H1 (cell line): ENCODE measurements around the gene RASGEF1C. TPM values are rescaled to one million over a fixed set of nuclear protein-coding genes. Genes with fewer than 3 reads are reported as not detected.

Experiments used
- CTCF ChIA-PET: fragments of 300-600 bp; sonication (Branson Sonifier 250); formaldehyde crosslinking; loops from one replicate; lab custom pipeline; 2021; ENCODE audit not compliant: partially characterized antibody; lab: Charles Lee
- POLR2A ChIA-PET: fragments of 300-600 bp; sonication (Branson Sonifier 250); formaldehyde crosslinking; loops from one replicate; lab custom pipeline; 2021; ENCODE audit warnings: inconsistent platforms; ENCODE audit not compliant: partially characterized antibody; lab: Charles Lee
- DNase-seq, 2 experiments: peaks; one replicate each; pipeline versions ENCODE4 v3.0.0 to v3.0.0-alpha.2; 2010 to 2022; ENCODE audit warnings: low spot score in 2 of 2, low read depth in 1 of 2, mixed read lengths in 1 of 2
- FAIRE-seq: peaks from 2 replicates; lab custom pipeline; 2011; peaks lifted over from hg19 to GRCh38; lab: Jason Lieb, UNC
- H2AFZ ChIP-seq: 2 replicates; pipeline ENCODE4 v1.8.1; 2012; ENCODE audit warnings: low read length, inconsistent platforms
- H2AK5ac ChIP-seq: 2 replicates; pipeline ENCODE4 v1.6.1; 2013; ENCODE audit warnings: low read depth, low read length
- H2BK120ac ChIP-seq: replicated peaks from 2 replicates; pipeline ENCODE3; 2013; ENCODE audit warnings: low read depth, low read length, inconsistent platforms
- H2BK12ac ChIP-seq: 2 replicates; pipeline ENCODE4 v1.6.1; 2013; ENCODE audit warnings: low read depth, low read length
- H2BK15ac ChIP-seq: 2 replicates; pipeline ENCODE4 v1.6.1; 2013; ENCODE audit warnings: low read length
- H2BK20ac ChIP-seq: 2 replicates; pipeline ENCODE4 v1.6.1; 2013; ENCODE audit warnings: low read length
- H2BK5ac ChIP-seq: 2 replicates; pipeline ENCODE4 v1.6.1; 2013; ENCODE audit warnings: low read depth, low read length
- H3K14ac ChIP-seq: 2 replicates; pipeline ENCODE4 v1.6.1; 2013; ENCODE audit warnings: inconsistent platforms; ENCODE audit not compliant: insufficient read length
- H3K18ac ChIP-seq: 2 replicates; pipeline ENCODE4 v1.6.1; 2013; ENCODE audit warnings: low read length; ENCODE audit errors: extremely low read depth
- H3K23ac ChIP-seq: 2 replicates; pipeline ENCODE4 v1.6.1; 2013; ENCODE audit warnings: inconsistent platforms; ENCODE audit not compliant: insufficient read length
- H3K23me2 ChIP-seq: 2 replicates; pipeline ENCODE4 v1.6.1; 2013; ENCODE audit warnings: low read depth, low read length
- H3K27ac ChIP-seq: 2 replicates; pipeline ENCODE4 v1.6.1; 2011; ENCODE audit warnings: low read depth, low read length, inconsistent platforms
- H3K27me3 ChIP-seq, 4 experiments: replicated peaks in 1 of 4; 1 replicate in 1 of 4; 2 replicates in 3 of 4; pipeline versions ENCODE4 v1.6.1 to v1.8.1; 2011 to 2013; ENCODE audit warnings: low read length in 3 of 4, mild to moderate bottlenecking in 3 of 4, inconsistent platforms in 2 of 4, mixed read lengths in 2 of 4, moderate library complexity in 1 of 4; ENCODE audit not compliant: control insufficient read depth in 3 of 4, insufficient read depth in 3 of 4; ENCODE audit errors: extremely low read depth in 1 of 4
- H3K36me3 ChIP-seq, 4 experiments: 2 replicates each; pipeline versions ENCODE4 v1.6.1 to v1.8.1; 2011 to 2013; ENCODE audit warnings: mild to moderate bottlenecking in 4 of 4, low read length in 3 of 4, moderate library complexity in 2 of 4, control low read depth in 1 of 4, inconsistent platforms in 1 of 4; ENCODE audit not compliant: insufficient read depth in 4 of 4, control insufficient read depth in 2 of 4
- H3K4ac ChIP-seq: replicated peaks from 2 replicates; pipeline ENCODE3; 2013; ENCODE audit warnings: low read length, low read depth, mixed read lengths, inconsistent platforms; ENCODE audit not compliant: insufficient read length
- H3K4me1 ChIP-seq, 4 experiments: replicated peaks in 1 of 4; 1 replicate in 1 of 4; 2 replicates in 3 of 4; pipeline versions ENCODE4 v1.6.1 to v1.8.1; 2011 to 2013; ENCODE audit warnings: low read length in 3 of 4, inconsistent platforms in 2 of 4, mixed read lengths in 1 of 4; ENCODE audit not compliant: insufficient read depth in 4 of 4, control insufficient read depth in 3 of 4
- H3K4me2 ChIP-seq, 2 experiments: 2 replicates each; pipeline versions ENCODE4 v1.6.1 to v1.8.1; 2011 to 2013; ENCODE audit warnings: low read depth in 2 of 2, low read length in 2 of 2, control low read depth in 1 of 2, inconsistent platforms in 1 of 2, mild to moderate bottlenecking in 1 of 2; ENCODE audit not compliant: insufficient read depth in 1 of 2
- H3K4me3 ChIP-seq, 4 experiments: fragments of 200-600, 300-600 bp in 1 of 4; sonication (generic), shearing (Covaris generic), sonication (Bioruptor Twin) in 1 of 4; 2 replicates each; pipeline versions ENCODE4 v1.5.1 to v1.8.1; 2011 to 2016; ENCODE audit warnings: low read length in 4 of 4, low read depth in 3 of 4, control low read depth in 2 of 4, inconsistent platforms in 2 of 4, mild to moderate bottlenecking in 2 of 4, mixed read lengths in 1 of 4, moderate library complexity in 1 of 4; ENCODE audit not compliant: insufficient read depth in 2 of 4; ENCODE audit errors: extremely low read depth in 1 of 4
- H3K56ac ChIP-seq: replicated peaks from 2 replicates; pipeline ENCODE3; 2013; ENCODE audit warnings: low read depth, mild to moderate bottlenecking, mixed read lengths, low read length, inconsistent platforms; ENCODE audit not compliant: insufficient read length
- H3K79me1 ChIP-seq: 2 replicates; pipeline ENCODE4 v1.6.1; 2013; ENCODE audit warnings: low read depth, low read length, control low read depth
- H3K79me2 ChIP-seq, 2 experiments: 2 replicates each; pipeline versions ENCODE4 v1.6.1 to v1.8.1; 2012 to 2013; ENCODE audit warnings: low read length in 2 of 2, mild to moderate bottlenecking in 2 of 2, inconsistent platforms in 1 of 2; ENCODE audit not compliant: insufficient read depth in 2 of 2, control insufficient read depth in 1 of 2
- H3K9ac ChIP-seq, 4 experiments: replicated peaks in 1 of 4; 1 replicate in 1 of 4; 2 replicates in 3 of 4; pipeline versions ENCODE4 v1.6.1 to v1.8.1; 2011 to 2013; ENCODE audit warnings: low read depth in 3 of 4, low read length in 3 of 4, control low read depth in 2 of 4, mild to moderate bottlenecking in 2 of 4, moderate library complexity in 2 of 4, inconsistent platforms in 1 of 4; ENCODE audit errors: extremely low read depth in 1 of 4
- H3K9me3 ChIP-seq, 2 experiments: 2 replicates each; pipeline versions ENCODE4 v1.6.1 to v1.8.1; 2012 to 2013; ENCODE audit warnings: mild to moderate bottlenecking in 2 of 2, moderate library complexity in 2 of 2, control low read depth in 1 of 2, inconsistent platforms in 1 of 2, low read depth in 1 of 2, low read length in 1 of 2, mixed read lengths in 1 of 2; ENCODE audit not compliant: insufficient read depth in 2 of 2
- H4K20me1 ChIP-seq, 2 experiments: replicated peaks in 1 of 2; 2 replicates each; pipeline versions ENCODE3 to v1.8.1; 2011 to 2013; ENCODE audit warnings: inconsistent platforms in 2 of 2, low read length in 2 of 2, mild to moderate bottlenecking in 1 of 2; ENCODE audit not compliant: insufficient read depth in 2 of 2, control insufficient read depth in 1 of 2
- H4K5ac ChIP-seq: 2 replicates; pipeline ENCODE4 v1.6.1; 2013; ENCODE audit warnings: low read length, low read depth, mixed read lengths, inconsistent platforms; ENCODE audit not compliant: insufficient read length
- H4K8ac ChIP-seq: 2 replicates; pipeline ENCODE4 v1.8.0; 2013; ENCODE audit warnings: mild to moderate bottlenecking, moderate library complexity, low read length, inconsistent platforms; ENCODE audit not compliant: insufficient read depth; ENCODE audit errors: extremely low read depth
- H4K91ac ChIP-seq: replicated peaks from 2 replicates; pipeline ENCODE3; 2013; ENCODE audit warnings: low read length, mixed read lengths, inconsistent platforms; ENCODE audit not compliant: insufficient read length
- BCL11A ChIP-seq, 2 experiments: IDR thresholded peaks; one replicate each; pipeline ENCODE4 v1.6.1; 2011; ENCODE audit warnings: low read depth in 2 of 2, low read length in 2 of 2, mild to moderate bottlenecking in 2 of 2
- CEBPB ChIP-seq: IDR thresholded peaks from 2 replicates; pipeline ENCODE4 v1.6.1; 2012; ENCODE audit warnings: low read depth, low read length
- CHD2 ChIP-seq: IDR thresholded peaks from 2 replicates; pipeline ENCODE4 v1.6.1; 2012; ENCODE audit warnings: low read length, improper control_type of control experiment
- CREB1 ChIP-seq: IDR thresholded peaks from 2 replicates; pipeline ENCODE4 v1.6.1; 2012; ENCODE audit warnings: inconsistent platforms
- RAD21 ChIP-seq, 2 experiments: IDR thresholded peaks in 1 of 2; conservative IDR thresholded peaks in 1 of 2; 2 replicates each; pipeline ENCODE4 v1.6.1; 2011; ENCODE audit warnings: low read depth in 2 of 2, low read length in 2 of 2, improper control_type of control experiment in 1 of 2, inconsistent platforms in 1 of 2, mild to moderate bottlenecking in 1 of 2, moderate library complexity in 1 of 2
- RBBP5 ChIP-seq: IDR thresholded peaks from 2 replicates; pipeline ENCODE4 v1.7.1; 2012; ENCODE audit warnings: low read depth, mild to moderate bottlenecking, inconsistent platforms, low read length, moderate library complexity, borderline replicate concordance
- RXRA ChIP-seq: IDR thresholded peaks from 2 replicates; pipeline ENCODE4 v1.6.1; 2011; ENCODE audit warnings: low read depth, mild to moderate bottlenecking, low read length, moderate library complexity; ENCODE audit not compliant: insufficient read depth
- SIRT6 ChIP-seq: IDR thresholded peaks from one replicate; pipeline ENCODE4 v1.7.1; 2012; ENCODE audit warnings: low read length, inconsistent platforms
- SRF ChIP-seq: IDR thresholded peaks from 2 replicates; pipeline ENCODE4 v1.6.1; 2011; ENCODE audit warnings: mild to moderate bottlenecking, low read depth, low read length, moderate library complexity
- WGBS, 2 experiments: shearing (Covaris generic) in 1 of 2; methylation state at CpG; one replicate each; pipeline versions ENCODE4 v1.1.6 to v1.1.7; 2013 to 2015; ENCODE audit warnings: low lambda C conversion rate in 2 of 2, mixed read lengths in 2 of 2, inconsistent platforms in 1 of 2, low coverage in 1 of 2, missing lambda C conversion rate in 1 of 2; ENCODE audit not compliant: insufficient replicate concordance in 2 of 2, insufficient coverage in 1 of 2, insufficient read length in 1 of 2; ENCODE audit errors: extremely low coverage in 1 of 2, missing lambda C conversion rate in 1 of 2; 5-methylcytosine and 5-hydroxymethylcytosine counted together
- polyA plus RNA-seq, 7 experiments: library from polyadenylated mRNA; depleted of rRNA in 3 of 7; stranded (reverse) in 5 of 7; unstranded in 2 of 7; fragments of >200 nt in 5 of 7; fragments of 200-250 nt in 2 of 7; gene quantifications; 1 replicate in 5 of 7; 2 replicates in 1 of 7; 4 replicates in 1 of 7; pipeline versions ENCODE4 v1.2.1 to v1.2.3, GENCODE V29; 2011 to 2013; ENCODE audit warnings: missing spikeins in 2 of 7, mixed read lengths in 2 of 7
- total RNA-seq: library from RNA; stranded (reverse); fragmentation: NEBNext Ultra II Directional; extraction: Animal tissue kit (Norgen Biotek cat#: 25700); gene quantifications from 2 replicates; pipeline ENCODE4 v1.2.1, GENCODE V29; 2021
- TF ChIP-seq, protein P1 (sequence below): IDR thresholded peaks from 2 replicates; pipeline ENCODE4 v1.6.1; 2011; ENCODE audit warnings: low read depth, mild to moderate bottlenecking, low read length; ENCODE audit not compliant: insufficient read depth

Gene RASGEF1C
- total and polyA plus RNA-seq, 2 of the 8 experiments (the other 6 are each of a cell fraction or from before 2014, with no cell fraction given): 0.26 to 0.61 TPM

DNA sequence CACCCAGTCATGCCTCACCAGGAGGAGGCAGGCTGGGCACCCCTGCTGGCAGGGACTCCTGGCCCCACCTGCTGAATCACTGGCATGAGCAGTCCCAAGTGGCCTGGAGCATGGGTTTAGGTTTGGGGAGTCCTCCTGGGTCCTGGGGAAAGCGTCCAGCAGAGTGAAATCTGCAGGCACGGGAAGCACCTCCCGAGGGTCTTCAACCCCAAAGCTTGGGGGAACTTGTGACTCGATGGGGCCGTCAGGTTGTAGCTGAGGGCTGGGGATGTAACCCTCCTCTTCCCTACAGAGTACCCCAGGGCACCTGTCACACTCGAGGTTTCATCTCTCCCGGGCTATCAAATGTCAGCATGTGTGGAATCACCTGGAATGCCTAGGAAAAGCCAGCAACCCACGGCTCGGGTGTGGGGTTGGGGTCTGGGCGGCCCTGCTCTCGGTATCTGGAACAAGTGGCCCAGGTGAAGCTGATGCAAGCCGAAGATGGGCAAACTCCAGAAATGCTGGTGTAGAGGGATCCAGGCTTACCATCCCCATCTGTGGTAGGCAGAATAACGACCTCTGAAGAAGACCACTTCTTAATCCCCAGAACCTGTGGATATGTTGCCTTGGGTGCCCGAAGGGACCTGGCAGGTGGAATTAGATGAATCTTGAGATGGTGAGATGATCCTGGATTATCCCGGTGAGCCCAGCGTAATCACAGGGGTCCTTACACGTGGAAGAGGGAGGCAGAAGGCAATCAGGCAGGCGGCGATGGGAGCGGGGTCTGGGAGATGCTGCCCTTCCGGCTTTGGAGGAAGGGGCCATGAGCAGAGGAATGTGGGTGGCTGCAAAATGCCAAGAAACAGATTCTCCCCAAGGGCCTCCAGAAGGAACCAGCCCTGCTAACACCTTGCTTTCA is 6.1 kb upstream of the RASGEF1C start:
- peaks cover 7% of the 10 kb centered on the region for H3K23me2 ChIP-seq
- H2AFZ ChIP-seq: no peak overlapping the region
- H3K79me1 ChIP-seq: no peaks in the 10 kb centered on the region
- FAIRE-seq (no peak), DNase-seq (no peak)
- H3K27me3 ChIP-seq: peaks cover 0 to 4% (median 0%) of the 10 kb centered on the region in 4 experiments; a peak in 1 of 7 replicates
- H4K20me1 ChIP-seq: peaks cover 0 to 9% of the 10 kb centered on the region in 2 experiments
- no peak overlapping the region for H3K9ac ChIP-seq
- no peak overlapping the region for H4K91ac ChIP-seq
- no peak overlapping the region for H2BK5ac ChIP-seq
- peaks cover 2 to 8% of the 10 kb centered on the region in 2 experiments; a peak in 3 of 4 replicates for H3K9me3 ChIP-seq
- no peak overlapping the region for H3K4me2 ChIP-seq
- no peak overlapping the region for H3K14ac ChIP-seq
- H2BK120ac ChIP-seq: no peak overlapping the region
- ChIA-PET POLR2A (no interaction called here), CTCF (interaction anchor here (0.6 to 1.0 kb wide), 2 partner anchors 100 to 957 kb away, joined by 3 read pairs; no protein-coding TSS in a partner anchor)
- no peak overlapping the region for H2BK20ac ChIP-seq
- no peaks in the 10 kb centered on the region for H3K79me2 ChIP-seq
- H4K5ac ChIP-seq: no peak overlapping the region
- no peak overlapping the region for H2BK12ac ChIP-seq
- H3K23ac ChIP-seq: no peak overlapping the region
- H3K36me3 ChIP-seq: no peaks in the 10 kb centered on the region
- 89% methylated on average over 21 of the region's 21 CpGs; no CpG with 5 or more reads in 1 of the 2 experiments for WGBS, 2 experiments
- no peak overlapping the region for H2AK5ac ChIP-seq
- H3K56ac ChIP-seq: no peak overlapping the region
- no peak overlapping the region for H2BK15ac ChIP-seq
- no peaks in the 10 kb centered on the region; a peak in 1 of 7 replicates for H3K4me1 ChIP-seq
- H3K4me3 ChIP-seq: no peak overlapping the region
- no peak overlapping the region; the same call in 1 of the 2 replicates for H4K8ac ChIP-seq
- H3K4ac ChIP-seq: no peak overlapping the region
- no peak overlapping the region; the same call in 1 of the 2 replicates for H3K18ac ChIP-seq
- no peak overlapping the region for H3K27ac ChIP-seq
- no peak for TF ChIP-seq CEBPB
- no peak for TF ChIP-seq BCL11A (IDR thresholded peaks at IDR 0.05; ENCODE audit: low read depth in 2 of 2, low read length in 2 of 2)
- TF ChIP-seq, protein P1, sequence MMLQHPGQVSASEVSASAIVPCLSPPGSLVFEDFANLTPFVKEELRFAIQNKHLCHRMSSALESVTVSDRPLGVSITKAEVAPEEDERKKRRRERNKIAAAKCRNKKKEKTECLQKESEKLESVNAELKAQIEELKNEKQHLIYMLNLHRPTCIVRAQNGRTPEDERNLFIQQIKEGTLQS: no peak
- no peak for TF ChIP-seq RBBP5
- TF ChIP-seq RAD21 (IDR thresholded peaks at IDR 0.05 in 1 of 2, conservative IDR thresholded peaks at IDR 0.05 in 1 of 2; ENCODE audit: low read depth in 2 of 2, low read length in 2 of 2): no peak
- no peak for TF ChIP-seq CHD2
- TF ChIP-seq CREB1: no peak
- TF ChIP-seq SRF: no peak
- TF ChIP-seq RXRA: no peak
- TF ChIP-seq SIRT6: no peak
